K562 (cell line): Measurements from ENCODE around the gene TRAPPC5. TPM values are rescaled to one million over a fixed set of nuclear protein-coding genes. Genes with fewer than 3 reads are reported as not detected.

Experiments used
- ATAC-seq: fragments of 200-7000 bp; cut with Tn5 transposase; 3 replicates; pipeline ENCODE4 v1.9.1; 2020; ENCODE audit warnings: moderate library complexity
- BruUV-seq: library from RNA; stranded (reverse); fragments of 400-500 nt; replicated peaks from 2 replicates; lab custom pipeline; 2021; lab: Mats Ljungman, UMichigan
- CTCF ChIA-PET: fragments of 300-600 bp; formaldehyde crosslinking; extraction: SDS; loops from one replicate; lab custom pipeline; 2021; ENCODE audit warnings: low intra/inter-chr PET ratio; lab: Yijun Ruan, JAX
- POLR2A ChIA-PET: fragments of 300-600, 350-650 bp; sonication (Branson Sonifier 250); formaldehyde crosslinking; extraction: SDS; loops from one replicate; lab custom pipeline; 2021; ENCODE audit warnings: antibody characterized with exemption, inconsistent platforms; lab: Yijun Ruan, JAX
- DNase-seq, 4 experiments: peaks; one replicate each; pipeline versions ENCODE4 v3.0.0 to v3.0.0-alpha.2; 2011 to 2018; ENCODE audit warnings: low spot score in 3 of 4, mixed read lengths in 3 of 4; ENCODE audit errors: extremely low read depth in 1 of 4
- FAIRE-seq: peaks from 2 replicates; lab custom pipeline; 2011; peaks lifted over from hg19 to GRCh38; lab: Jason Lieb, UNC
- H2AFZ ChIP-seq: 2 replicates; pipeline ENCODE4 v1.6.0; 2011; ENCODE audit warnings: low read depth, low read length, control low read depth, inconsistent platforms
- H3K27ac ChIP-seq: fragments of 200-600 bp; 3 replicates; pipeline ENCODE4 v1.8.0; 2011; ENCODE audit warnings: low read depth, mild to moderate bottlenecking, control low read depth, inconsistent platforms, low read length, moderate library complexity, mixed read lengths; ENCODE audit errors: extremely low read depth
- H3K27me3 ChIP-seq, 2 experiments: fragments of 300-600 bp in 1 of 2; 2 replicates in 1 of 2; 3 replicates in 1 of 2; pipeline versions ENCODE4 v1.6.0 to v1.8.0; 2011; ENCODE audit warnings: inconsistent platforms in 2 of 2, low read length in 2 of 2, mild to moderate bottlenecking in 1 of 2, mixed read lengths in 1 of 2, moderate library complexity in 1 of 2; ENCODE audit not compliant: control insufficient read depth in 2 of 2, insufficient read depth in 2 of 2
- H3K36me3 ChIP-seq: fragments of 300-600 bp; 3 replicates; pipeline ENCODE4 v1.8.0; 2011; ENCODE audit warnings: mild to moderate bottlenecking, low read length, inconsistent platforms; ENCODE audit not compliant: control insufficient read depth, insufficient read depth
- H3K4me1 ChIP-seq, 2 experiments: fragments of 200-600 bp in 1 of 2; replicated peaks in 1 of 2; 2 replicates in 1 of 2; 3 replicates in 1 of 2; pipeline versions ENCODE4 v1.5.1 to v1.8.0; 2011; ENCODE audit warnings: inconsistent platforms in 2 of 2, low read length in 2 of 2, mild to moderate bottlenecking in 1 of 2, mixed read lengths in 1 of 2, moderate library complexity in 1 of 2; ENCODE audit not compliant: control insufficient read depth in 2 of 2, insufficient read depth in 2 of 2
- H3K4me2 ChIP-seq: 2 replicates; pipeline ENCODE4 v1.6.1; 2011; ENCODE audit warnings: low read length, control low read depth, inconsistent platforms, mixed read lengths; ENCODE audit not compliant: insufficient read depth
- H3K4me3 ChIP-seq: fragments of 200-600 bp; sonication (generic), shearing (Covaris generic); 2 replicates; pipeline ENCODE4 v1.5.1; 2016; ENCODE audit warnings: control low read depth, inconsistent platforms
- H3K79me2 ChIP-seq: fragments of 200-600 bp; 3 replicates; pipeline ENCODE4 v1.8.0; 2011; ENCODE audit warnings: low read length, inconsistent platforms; ENCODE audit not compliant: control insufficient read depth, insufficient read depth
- H3K9ac ChIP-seq, 2 experiments: 2 replicates each; pipeline versions ENCODE4 v1.6.0 to v1.6.1; 2011; ENCODE audit warnings: low read depth in 2 of 2, low read length in 2 of 2, control low read depth in 1 of 2, inconsistent platforms in 1 of 2, mild to moderate bottlenecking in 1 of 2, mixed read lengths in 1 of 2; ENCODE audit not compliant: insufficient read depth in 1 of 2
- H3K9me1 ChIP-seq: one replicate; pipeline ENCODE4 v1.6.0; 2011; ENCODE audit warnings: inconsistent platforms, mild to moderate bottlenecking, low read length, moderate library complexity; ENCODE audit not compliant: control insufficient read depth, insufficient read depth
- H3K9me3 ChIP-seq: replicated peaks from 2 replicates; pipeline ENCODE4 v1.5.1; 2011; ENCODE audit warnings: low read depth, low read length, inconsistent platforms; ENCODE audit not compliant: control insufficient read depth, insufficient read depth
- H4K20me1 ChIP-seq: replicated peaks from 2 replicates; pipeline ENCODE4 v1.6.1; 2011; ENCODE audit warnings: low read length, inconsistent platforms, mixed read lengths; ENCODE audit not compliant: control insufficient read depth, insufficient read depth
- AFF4 ChIP-seq: sonication (generic); formaldehyde crosslinking; IDR thresholded peaks from 2 replicates; pipeline ENCODE4 v1.8.0; 2023; ENCODE audit warnings: mild to moderate bottlenecking, missing genetic modification reagents
- BCOR ChIP-seq: fragments of 450-650 bp; IDR thresholded peaks from 2 replicates; pipeline ENCODE4 v1.6.1; 2016
- RBM25 ChIP-seq: fragments of 200-400 bp; formaldehyde crosslinking; IDR thresholded peaks from 2 replicates; pipeline ENCODE4 v1.6.1; 2018; ENCODE audit warnings: low read length, low read depth, moderate library complexity; ENCODE audit not compliant: severe bottlenecking
- ZFP36 ChIP-seq: fragments of 150-350 bp; IDR thresholded peaks from 2 replicates; pipeline ENCODE4 v1.6.1; 2018; ENCODE audit warnings: low read length, low read depth; ENCODE audit not compliant: partially characterized antibody
- ZNF3 ChIP-seq: fragments of 250-450 bp; sonication (Bioruptor Pico); IDR thresholded peaks from 2 replicates; pipeline ENCODE4 v1.5.0; 2021; ENCODE audit warnings: mild to moderate bottlenecking, moderate library complexity
- ZNF398 ChIP-seq: fragments of 250-450 bp; sonication (Bioruptor Pico); IDR thresholded peaks from 2 replicates; pipeline ENCODE4 v1.8.0; 2021; ENCODE audit warnings: moderate library complexity, mild to moderate bottlenecking, inconsistent platforms
- WGBS: fragments of 100-300 bp; shearing (Covaris generic); methylation state at CpG from one replicate; pipeline ENCODE4 v1.1.6; 2016; ENCODE audit warnings: low coverage, mixed read lengths; ENCODE audit not compliant: insufficient coverage; ENCODE audit errors: missing lambda C conversion rate; 5-methylcytosine and 5-hydroxymethylcytosine counted together
- in situ Hi-C: fragments of 300-500 bp; cut with MboI; formaldehyde crosslinking; loops from 4 replicates; pipeline ENCODE4 v1.15.0; 2018; ENCODE audit warnings: inconsistent platforms, mixed read lengths
- intact Hi-C: fragments of 100-400 bp; cut with micrococcal nuclease; formaldehyde crosslinking; loops from 2 replicates; pipeline ENCODE4 v1.14.2; 2022
- polyA plus RNA-seq, 8 experiments: library from polyadenylated mRNA; depleted of rRNA in 4 of 8; stranded (reverse) in 5 of 8; unstranded in 3 of 8; fragments of >200 nt; fragmentation: Nextera tagmentation in 2 of 8; fragmentation: Illumina TruSeq in 1 of 8; extraction: Ambion mirVana in 2 of 8; extraction: Trizol in 1 of 8; gene quantifications; 2 replicates each; pipeline versions ENCODE4 v1.2.1 to v1.2.3, GENCODE V29; 2011 to 2014; ENCODE audit warnings: inconsistent platforms in 1 of 8, missing spikeins in 1 of 8
- total RNA-seq, 7 experiments: library from RNA; depleted of rRNA in 6 of 7; stranded (reverse); fragments of >200 nt in 6 of 7; fragmentation: Illumina TruSeq in 2 of 7; extraction: Trizol in 2 of 7; gene quantifications; 2 replicates each; pipeline versions ENCODE4 v1.2.1 to v1.2.3, GENCODE V29; 2011 to 2021; ENCODE audit warnings: low replicate concordance in 1 of 7

The TRAPPC5 gene
- total and polyA plus RNA-seq, 9 of the 15 experiments (the other 6 are each of a cell fraction or from before 2014, with no cell fraction given) = 2.0 to 76.9 (median 29.3) TPM

- TF ChIP-seq AFF4 (CRISPR knock-in tag) (no peak), ZNF3 (CRISPR knock-in tag) (no peak)
Observed at GRCh38 chr19:7701049-7701653, 20.5 kb downstream of the TRAPPC5 start (continued).

DNA sequence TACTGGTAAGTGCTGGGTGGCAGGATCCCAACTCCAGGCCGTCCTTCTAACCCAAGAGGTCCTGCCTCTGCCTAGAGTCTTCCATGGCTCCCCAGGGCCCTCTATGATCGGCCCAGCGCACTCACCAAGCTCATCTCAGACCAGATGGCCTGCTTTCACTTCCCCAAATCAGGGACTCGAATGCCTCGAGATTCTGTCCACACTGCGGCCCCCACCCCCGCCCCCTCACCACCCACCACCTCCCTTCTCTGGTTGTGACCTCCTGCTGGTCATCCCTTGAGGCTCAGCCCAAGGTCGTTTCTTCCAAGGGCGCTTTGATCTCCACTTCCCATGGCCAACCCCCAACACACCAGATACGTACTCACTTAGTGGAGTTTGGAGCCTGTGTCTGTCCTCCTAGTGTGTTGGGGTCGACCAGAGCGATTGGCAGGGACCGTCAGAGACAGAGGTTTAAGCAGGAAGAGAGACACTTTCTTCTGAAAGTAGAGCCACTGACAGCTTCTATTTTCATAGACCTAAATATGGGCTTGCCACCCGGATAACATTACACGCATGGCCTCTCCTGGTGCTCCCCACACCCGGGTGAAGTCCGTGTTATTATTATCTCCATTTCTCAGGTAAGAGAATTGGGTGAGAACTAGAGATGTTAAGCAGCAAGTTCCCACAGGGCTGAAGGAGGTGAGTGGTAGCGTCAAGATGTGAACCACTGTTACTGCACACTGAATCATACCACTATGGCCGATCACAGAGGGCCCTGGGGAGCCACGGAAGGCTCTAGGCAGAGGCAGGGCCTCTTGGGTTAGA lies 21.2 kb downstream of the TRAPPC5 start, which contains the start of gene FCER2:
TSS of gene FCER2 (minus strand) at position 478 of the 804 bp plus-strand sequence. CDS start 2,371 bp downstream, outside the sequence.
- no peak for FAIRE-seq
- peak; percentile 60 for TF ChIP-seq ZFP36
- TF ChIP-seq ZNF398 (CRISPR knock-in tag) = no peak
- TF ChIP-seq RBM25 = peak; percentile 26
- TF ChIP-seq BCOR = peak; percentile 35; the same call in 1 of the 2 replicates
- ChIA-PET POLR2A (interaction anchor here (0.7 to 0.8 kb wide), 2 partner anchors 94 to 218 kb away, joined by 3 read pairs; no protein-coding TSS in a partner anchor), CTCF (no interaction called here)
- no peaks in the 10 kb centered on the region for H3K79me2 ChIP-seq
- H3K4me3 ChIP-seq = no peak within 1 kb of the TSS
- no peak within 1 kb of the TSS for H3K4me2 ChIP-seq
- in situ Hi-C loops (no loop called here), intact Hi-C loops (no loop called here)
- ATAC-seq = no peak
- DNase-seq = no peak
- WGBS = 3% methylated on average over 16 of the region's 20 CpGs
- H4K20me1 ChIP-seq = peaks cover 4% of the 10 kb centered on the region; the same call in 1 of the 2 replicates
- no peaks in the 10 kb centered on the region for H3K9me1 ChIP-seq
- no peaks in the 10 kb centered on the region for H3K36me3 ChIP-seq
- H3K4me1 ChIP-seq = peaks cover 2 to 8% of the 10 kb centered on the region in 2 experiments; a peak in 4 of 5 replicates
- peaks cover 9 to 57% of the 10 kb centered on the region in 2 experiments; a peak in 4 of 5 replicates for H3K27me3 ChIP-seq
- H3K9ac ChIP-seq = no peak within 1 kb of the TSS
- no TSS peak for BruUV-seq
- no peak within 1 kb of the TSS for H2AFZ ChIP-seq
- no peaks in the 10 kb centered on the region for H3K9me3 ChIP-seq
- no peak within 1 kb of the TSS for H3K27ac ChIP-seq
